Measurements from ENCODE around the gene NRAP. TPM values are rescaled to one million over a fixed set of nuclear protein-coding genes. Genes with fewer than 3 reads are reported as not detected.

Gene NRAP
- polyA plus RNA-seq, 1 donor from 2014 or later, result not detected

GRCh38 chr10:113661332-113661731 is 2.5 kb downstream of the NRAP start:
- Histone ChIP-seq H3K36me3 (ENCODE audit: insufficient read depth, low read length) (no peaks in the 10 kb centered on the region), H3K9me2 (ENCODE audit: insufficient read depth, low read length) (no peaks in the 10 kb centered on the region), H2AFZ (ENCODE audit: low read depth, low read length) (no peak overlapping the region), H3K9ac (ENCODE audit: low read length) (no peak overlapping the region), H4K20me1 (ENCODE audit: insufficient read depth) (no peaks in the 10 kb centered on the region), H3K4me2 (ENCODE audit: low read length) (no peak overlapping the region), H3K27me3 (ENCODE audit: insufficient read depth, low read depth, low read length) (no peaks in the 10 kb centered on the region), H3K27ac (ENCODE audit: low read length) (no peak overlapping the region), H3K4me3 (ENCODE audit: low read length) (no peak overlapping the region), H3K79me2 (replicated peaks; ENCODE audit: insufficient read depth, low read length) (no peaks in the 10 kb centered on the region), H3K9me3 (ENCODE audit: low read length) (no peaks in the 10 kb centered on the region), H3F3A (ENCODE audit: insufficient read depth, low read length, poor library complexity, severe bottlenecking) (no peaks in the 10 kb centered on the region)
- TF ChIP-seq EP300 (conservative IDR thresholded peaks at IDR 0.05; ENCODE audit: poor library complexity, severe bottlenecking) (no peak), RAD21 (conservative IDR thresholded peaks at IDR 0.05) (no peak), POLR2AphosphoS5 (IDR thresholded peaks at IDR 0.05) (no peak), EZH2 (IDR thresholded peaks at IDR 0.05; ENCODE audit: borderline replicate concordance, insufficient read depth, low read length, poor library complexity, severe bottlenecking) (no peak), SMC3 (conservative IDR thresholded peaks at IDR 0.05; ENCODE audit: poor library complexity) (no peak), TAF1 (IDR thresholded peaks at IDR 0.05; ENCODE audit: low read depth) (no peak), REST (IDR thresholded peaks at IDR 0.05; ENCODE audit: borderline replicate concordance) (no peak), MXI1 (conservative IDR thresholded peaks at IDR 0.05; ENCODE audit: poor library complexity, severe bottlenecking) (no peak)
- TF ChIP-seq, protein P1, sequence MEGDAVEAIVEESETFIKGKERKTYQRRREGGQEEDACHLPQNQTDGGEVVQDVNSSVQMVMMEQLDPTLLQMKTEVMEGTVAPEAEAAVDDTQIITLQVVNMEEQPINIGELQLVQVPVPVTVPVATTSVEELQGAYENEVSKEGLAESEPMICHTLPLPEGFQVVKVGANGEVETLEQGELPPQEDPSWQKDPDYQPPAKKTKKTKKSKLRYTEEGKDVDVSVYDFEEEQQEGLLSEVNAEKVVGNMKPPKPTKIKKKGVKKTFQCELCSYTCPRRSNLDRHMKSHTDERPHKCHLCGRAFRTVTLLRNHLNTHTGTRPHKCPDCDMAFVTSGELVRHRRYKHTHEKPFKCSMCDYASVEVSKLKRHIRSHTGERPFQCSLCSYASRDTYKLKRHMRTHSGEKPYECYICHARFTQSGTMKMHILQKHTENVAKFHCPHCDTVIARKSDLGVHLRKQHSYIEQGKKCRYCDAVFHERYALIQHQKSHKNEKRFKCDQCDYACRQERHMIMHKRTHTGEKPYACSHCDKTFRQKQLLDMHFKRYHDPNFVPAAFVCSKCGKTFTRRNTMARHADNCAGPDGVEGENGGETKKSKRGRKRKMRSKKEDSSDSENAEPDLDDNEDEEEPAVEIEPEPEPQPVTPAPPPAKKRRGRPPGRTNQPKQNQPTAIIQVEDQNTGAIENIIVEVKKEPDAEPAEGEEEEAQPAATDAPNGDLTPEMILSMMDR (IDR thresholded peaks at IDR 0.05; ENCODE audit: poor library complexity, severe bottlenecking), result no peak

DNA sequence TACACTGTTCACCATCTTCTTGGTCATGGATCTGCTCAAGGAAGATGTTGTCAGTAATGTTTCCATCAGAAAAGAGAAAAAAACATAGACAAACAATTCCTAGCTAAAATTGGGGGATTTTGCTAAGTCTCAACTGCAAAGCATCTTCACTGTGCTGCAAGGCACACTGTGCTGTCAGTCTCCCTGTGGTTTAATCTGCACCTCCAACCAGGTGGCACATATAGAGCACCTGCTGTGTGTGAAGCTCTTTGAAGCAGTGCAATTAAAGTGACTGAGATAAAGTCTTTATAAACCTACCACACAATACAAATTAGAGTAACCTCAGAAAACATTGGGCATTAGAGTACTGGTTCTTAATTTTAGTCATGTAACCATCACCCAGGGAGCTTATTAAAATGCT is 6.3 kb downstream of the NRAP start:
- TF ChIP-seq, protein P1 (IDR thresholded peaks at IDR 0.05; ENCODE audit: poor library complexity, severe bottlenecking), result no peak
- no peak for TF ChIP-seq RAD21 (conservative IDR thresholded peaks at IDR 0.05)

More for the DNA sequence above, 6.3 kb downstream of the NRAP start:
- Histone ChIP-seq H3K4me2 (ENCODE audit: low read length) (no peak overlapping the region), H3K27me3 (ENCODE audit: insufficient read depth, low read depth, low read length) (no peaks in the 10 kb centered on the region), H3K79me2 (replicated peaks; ENCODE audit: insufficient read depth, low read length) (no peaks in the 10 kb centered on the region), H3K4me3 (ENCODE audit: low read length) (no peak overlapping the region), H3K9me2 (ENCODE audit: insufficient read depth, low read length) (no peaks in the 10 kb centered on the region), H3K27ac (ENCODE audit: low read length) (no peak overlapping the region), H4K20me1 (ENCODE audit: insufficient read depth) (no peaks in the 10 kb centered on the region), H2AFZ (ENCODE audit: low read depth, low read length) (no peak overlapping the region), H3K9ac (ENCODE audit: low read length) (no peak overlapping the region), H3K36me3 (ENCODE audit: insufficient read depth, low read length) (no peaks in the 10 kb centered on the region), H3F3A (ENCODE audit: insufficient read depth, low read length, poor library complexity, severe bottlenecking) (no peaks in the 10 kb centered on the region), H3K9me3 (ENCODE audit: low read length) (no peaks in the 10 kb centered on the region)

Measured in neural cell (in vitro differentiated cells).